Panc1 (cell line): Measurements from ENCODE around the gene TFF1. TPM values are rescaled to one million over a fixed set of nuclear protein-coding genes. Genes with fewer than 3 reads are reported as not detected.

Source experiments
- ATAC-seq: fragments of 200-7000 bp; cut with Tn5 transposase; 2 replicates; pipeline ENCODE4 v1.9.1; 2020; ENCODE audit warnings: mild to moderate bottlenecking, moderate library complexity
- BruUV-seq: library from RNA; stranded (reverse); fragments of 400-500 nt; replicated peaks from 2 replicates; lab custom pipeline; 2021; lab: Mats Ljungman, UMichigan
- CTCF ChIA-PET: fragments of 300-600 bp; sonication (Branson Sonifier 250); formaldehyde crosslinking; loops from one replicate; lab custom pipeline; 2022; ENCODE audit warnings: antibody characterized with exemption; lab: Charles Lee
- POLR2A ChIA-PET: fragments of 300-600 bp; sonication (Branson Sonifier 250); formaldehyde crosslinking; loops from one replicate; lab custom pipeline; 2022; ENCODE audit warnings: antibody characterized with exemption; lab: Charles Lee
- DNase-seq: peaks from one replicate; pipeline ENCODE4 v3.0.0-alpha.2; 2010; ENCODE audit warnings: low read depth, low spot score
- H3K27ac ChIP-seq: 2 replicates; pipeline ENCODE4 v1.5.1; 2011; ENCODE audit warnings: mild to moderate bottlenecking, low read length, inconsistent platforms
- H3K27me3 ChIP-seq: fragments of 200-500 bp; sonication (Bioruptor generic); 2 replicates; pipeline ENCODE4 v1.6.0; 2014; ENCODE audit warnings: low read length, inconsistent platforms; ENCODE audit not compliant: control insufficient read depth, insufficient read depth
- H3K36me3 ChIP-seq: fragments of 200-500 bp; sonication (Bioruptor generic); 2 replicates; pipeline ENCODE4 v1.5.1; 2014; ENCODE audit warnings: inconsistent platforms, mild to moderate bottlenecking, low read length, moderate library complexity; ENCODE audit not compliant: control insufficient read depth, insufficient read depth
- H3K4me1 ChIP-seq: 2 replicates; pipeline ENCODE4 v1.5.1; 2011; ENCODE audit warnings: inconsistent platforms, mild to moderate bottlenecking, low read length, moderate library complexity; ENCODE audit not compliant: control insufficient read depth, insufficient read depth
- H3K4me3 ChIP-seq, 2 experiments: 2 replicates each; pipeline ENCODE4 v1.5.1; 2011 to 2012; ENCODE audit warnings: low read depth in 2 of 2, low read length in 2 of 2, mild to moderate bottlenecking in 2 of 2, inconsistent platforms in 1 of 2, moderate library complexity in 1 of 2
- H3K9me3 ChIP-seq: fragments of 200-500 bp; sonication (Bioruptor generic); 2 replicates; pipeline ENCODE4 v1.5.1; 2014; ENCODE audit warnings: low read depth, mild to moderate bottlenecking, inconsistent platforms, low read length, moderate library complexity; ENCODE audit not compliant: control insufficient read depth, insufficient read depth
- CTCF ChIP-seq: fragments of 450-650 bp; IDR thresholded peaks from 2 replicates; pipeline ENCODE4 v1.5.1; 2017; ENCODE audit warnings: mild to moderate bottlenecking
- POLR2AphosphoS5 ChIP-seq: IDR thresholded peaks from 2 replicates; pipeline ENCODE4 v1.6.1; 2012; ENCODE audit warnings: mild to moderate bottlenecking, low read depth, low read length, moderate library complexity
- REST ChIP-seq, 2 experiments: IDR thresholded peaks; 2 replicates each; pipeline ENCODE4 v1.6.1; 2011 to 2012; ENCODE audit warnings: low read depth in 2 of 2, control low read depth in 1 of 2, low read length in 1 of 2, mild to moderate bottlenecking in 1 of 2, moderate library complexity in 1 of 2; ENCODE audit not compliant: insufficient read depth in 1 of 2
- SIN3A ChIP-seq: IDR thresholded peaks from 2 replicates; pipeline ENCODE4 v1.6.1; 2012; ENCODE audit warnings: low read depth, mild to moderate bottlenecking, low read length, moderate library complexity, borderline replicate concordance; ENCODE audit not compliant: insufficient read depth
- TCF7L2 ChIP-seq: IDR thresholded peaks from 2 replicates; pipeline ENCODE4 v1.6.1; 2011; ENCODE audit warnings: mild to moderate bottlenecking, low read depth, low read length, inconsistent platforms
- in situ Hi-C: cut with HindIII; loops from 2 replicates; pipeline ENCODE4 v1.10.0; 2016; ENCODE audit warnings: low sequenced_read_pairs, low pct_unique_long_range_greater_than_20kb
- intact Hi-C: fragments of 100-400 bp; cut with micrococcal nuclease; formaldehyde crosslinking; loops from one replicate; pipeline ENCODE4 v1.10.0; 2022; ENCODE audit not compliant: unreplicated experiment
- total RNA-seq: library from RNA; stranded (reverse); gene quantifications from one replicate; pipeline ENCODE4 v1.2.1, GENCODE V29; 2021; ENCODE audit not compliant: unreplicated experiment

TFF1 gene
- total RNA-seq, 1 experiment from 2014 or later: 0.36 TPM

GRCh38 chr21:42319376-42319775 lies 47.0 kb downstream of the TFF1 start:
- Histone ChIP-seq H3K36me3 (no peaks in the 10 kb centered on the region), H3K27me3 (no peaks in the 10 kb centered on the region), H3K4me3 (no peak overlapping the region), H3K4me1 (peaks cover 15% of the 10 kb centered on the region), H3K27ac (no peak overlapping the region), H3K9me3 (no peaks in the 10 kb centered on the region)
- BruUV-seq: no TSS peak
- in situ Hi-C loops: no loop called here
- ChIA-PET CTCF (no interaction called here), POLR2A (no interaction called here)
- DNase-seq (no peak), ATAC-seq (no peak)
- intact Hi-C loops: no loop called here
- TF ChIP-seq POLR2AphosphoS5 (no peak), TCF7L2 (no peak), CTCF (no peak), SIN3A (no peak), REST (IDR thresholded peaks at IDR 0.05; ENCODE audit: insufficient read depth in 1 of 2, low read depth in 2 of 2, low read length in 1 of 2) (no peak)

- Histone ChIP-seq H3K27me3 (no peaks in the 10 kb centered on the region), H3K9me3 (no peaks in the 10 kb centered on the region), H3K27ac (no peak overlapping the region), H3K4me1 (peaks cover 24% of the 10 kb centered on the region), H3K4me3 (no peak overlapping the region), H3K36me3 (no peaks in the 10 kb centered on the region)
- no peak for DNase-seq
- POLR2A ChIA-PET: no interaction called here
- BruUV-seq: no TSS peak
- CTCF ChIA-PET: interaction anchor here (0.6 kb wide), 2 partner anchors 23 to 643 kb away, joined by 3 to 5 read pairs; no protein-coding TSS in a partner anchor
- in situ Hi-C loops (no loop called here), intact Hi-C loops (no loop called here)
- ATAC-seq: no peak
- TF ChIP-seq CTCF (no peak), POLR2AphosphoS5 (no peak), TCF7L2 (no peak), REST (IDR thresholded peaks at IDR 0.05; ENCODE audit: insufficient read depth in 1 of 2, low read depth in 2 of 2, low read length in 1 of 2) (no peak), SIN3A (no peak)
These were observed 48.2 kb downstream of the TFF1 start for GRCh38 chr21:42317826-42318746.
